Neural cell (in vitro differentiated cells): ENCODE results near the gene DCTN3. TPM values are rescaled to one million over a fixed set of nuclear protein-coding genes. Genes with fewer than 3 reads are reported as not detected.

Experiments used
- H2AFZ ChIP-seq: fragments of 200-600, 300-800 bp; sonication (generic), shearing (Covaris generic); 2 replicates; pipeline ENCODE4 v1.6.0; 2014; ENCODE audit warnings: low read depth, mild to moderate bottlenecking, antibody characterized with exemption, low read length, moderate library complexity
- H3F3A ChIP-seq: fragments of 200-600 bp; shearing (Covaris generic); 2 replicates; pipeline ENCODE4 v1.6.1; 2016; ENCODE audit warnings: mild to moderate bottlenecking, moderate library complexity, mixed read lengths, antibody characterized with exemption, low read length; ENCODE audit not compliant: insufficient read depth, poor library complexity, severe bottlenecking
- H3K27ac ChIP-seq: fragments of 200-600, 300-800 bp; sonication (generic), shearing (Covaris generic); 2 replicates; pipeline ENCODE4 v1.5.1; 2014; ENCODE audit warnings: mild to moderate bottlenecking, low read length, moderate library complexity
- H3K27me3 ChIP-seq: fragments of 300-800, 200-600 bp; sonication (generic), shearing (Covaris generic); 2 replicates; pipeline ENCODE4 v1.6.0; 2014; ENCODE audit warnings: mild to moderate bottlenecking, low read depth, low read length, moderate library complexity; ENCODE audit not compliant: insufficient read depth
- H3K36me3 ChIP-seq: fragments of 300-800, 200-600 bp; sonication (generic), shearing (Covaris generic); 2 replicates; pipeline ENCODE4 v1.5.1; 2014; ENCODE audit warnings: mild to moderate bottlenecking, antibody characterized with exemption, low read length, moderate library complexity; ENCODE audit not compliant: insufficient read depth
- H3K4me2 ChIP-seq: fragments of 300-800, 200-600 bp; sonication (generic), shearing (Covaris generic); 2 replicates; pipeline ENCODE4 v1.6.0; 2014; ENCODE audit warnings: mild to moderate bottlenecking, low read length
- H3K4me3 ChIP-seq: fragments of 300-800, 200-600 bp; sonication (generic), shearing (Covaris generic); 2 replicates; pipeline ENCODE4 v1.5.1; 2014; ENCODE audit warnings: mild to moderate bottlenecking, low read length, moderate library complexity
- H3K79me2 ChIP-seq: fragments of 200-600 bp; shearing (Covaris generic); replicated peaks from 2 replicates; pipeline ENCODE4 v1.6.0; 2014; ENCODE audit warnings: mild to moderate bottlenecking, low read length, moderate library complexity; ENCODE audit not compliant: insufficient read depth
- H3K9ac ChIP-seq: fragments of 300-800, 200-600 bp; sonication (generic), shearing (Covaris generic); 2 replicates; pipeline ENCODE4 v1.6.1; 2016; ENCODE audit warnings: mild to moderate bottlenecking, low read length, mixed read lengths
- H3K9me2 ChIP-seq: fragments of 200-600 bp; shearing (Covaris generic); 2 replicates; pipeline ENCODE4 v1.6.1; 2016; ENCODE audit warnings: mild to moderate bottlenecking, low read length, mixed read lengths; ENCODE audit not compliant: insufficient read depth
- H3K9me3 ChIP-seq: fragments of 200-600, 300-800 bp; sonication (generic), shearing (Covaris generic); 2 replicates; pipeline ENCODE4 v1.6.1; 2016; ENCODE audit warnings: mild to moderate bottlenecking, mixed run types, low read length, moderate library complexity, mixed read lengths
- H4K20me1 ChIP-seq: fragments of 200-600 bp; shearing (Covaris generic); 2 replicates; pipeline ENCODE4 v1.6.1; 2016; ENCODE audit warnings: mild to moderate bottlenecking, mixed run types; ENCODE audit not compliant: insufficient read depth
- CTCF ChIP-seq: fragments of 450-650 bp; IDR thresholded peaks from 2 replicates; pipeline ENCODE4 v1.5.1; 2014; ENCODE audit warnings: antibody characterized with exemption, mild to moderate bottlenecking, moderate library complexity; ENCODE audit not compliant: poor library complexity, severe bottlenecking
- EP300 ChIP-seq: fragments of 450-650 bp; conservative IDR thresholded peaks from 2 replicates; pipeline ENCODE4 v1.6.1; 2014; ENCODE audit warnings: antibody characterized with exemption, mild to moderate bottlenecking, moderate library complexity; ENCODE audit not compliant: poor library complexity, severe bottlenecking
- EZH2 ChIP-seq: fragments of 200-600, 300-800 bp; shearing (Covaris generic), sonication (generic); IDR thresholded peaks from 2 replicates; pipeline ENCODE4 v1.6.1; 2014; ENCODE audit warnings: antibody characterized with exemption, low read length, borderline replicate concordance, mild to moderate bottlenecking; ENCODE audit not compliant: insufficient read depth, poor library complexity, severe bottlenecking
- MXI1 ChIP-seq: fragments of 450-650 bp; conservative IDR thresholded peaks from 2 replicates; pipeline ENCODE4 v1.6.1; 2014; ENCODE audit warnings: antibody characterized with exemption, mild to moderate bottlenecking; ENCODE audit not compliant: poor library complexity, severe bottlenecking
- POLR2AphosphoS5 ChIP-seq: IDR thresholded peaks from 2 replicates; pipeline ENCODE4 v1.6.1; 2012
- RAD21 ChIP-seq: fragments of 450-650 bp; conservative IDR thresholded peaks from 2 replicates; pipeline ENCODE4 v1.6.1; 2014; ENCODE audit warnings: antibody characterized with exemption, mild to moderate bottlenecking, moderate library complexity
- REST ChIP-seq: IDR thresholded peaks from 2 replicates; pipeline ENCODE4 v1.6.1; 2012; ENCODE audit warnings: borderline replicate concordance
- SMC3 ChIP-seq: fragments of 450-650 bp; conservative IDR thresholded peaks from 2 replicates; pipeline ENCODE4 v1.6.1; 2014; ENCODE audit warnings: antibody characterized with exemption, mild to moderate bottlenecking, moderate library complexity; ENCODE audit not compliant: poor library complexity
- TAF1 ChIP-seq: IDR thresholded peaks from 2 replicates; pipeline ENCODE4 v1.6.1; 2012; ENCODE audit warnings: low read depth
- polyA plus RNA-seq: library from polyadenylated mRNA; depleted of rRNA; stranded (reverse); fragments of >200 nt; gene quantifications from 2 replicates; pipeline ENCODE4 v1.2.3, GENCODE V29; 2014

DCTN3 gene
- polyA plus RNA-seq, 1 donor from 2014 or later: 380 TPM

- peaks cover 8% of the 10 kb centered on the region for H3K36me3 ChIP-seq
- peak overlapping the region; percentile 3 for H3K9ac ChIP-seq
- no peak overlapping the region for H3K4me3 ChIP-seq
- no peaks in the 10 kb centered on the region for H3F3A ChIP-seq
- H3K9me3 ChIP-seq: no peaks in the 10 kb centered on the region
- TF ChIP-seq POLR2AphosphoS5 (no peak), EZH2 (no peak), SMC3 (no peak), EP300 (no peak), TAF1 (no peak), MXI1 (no peak), REST (no peak), CTCF (no peak), RAD21 (no peak)
- H3K4me2 ChIP-seq: no peak overlapping the region
- no peak overlapping the region for H3K27ac ChIP-seq
- peaks cover 6% of the 10 kb centered on the region for H3K79me2 ChIP-seq
- H4K20me1 ChIP-seq: no peaks in the 10 kb centered on the region
- H3K9me2 ChIP-seq: no peaks in the 10 kb centered on the region
- H3K27me3 ChIP-seq: no peaks in the 10 kb centered on the region
- H2AFZ ChIP-seq: no peak overlapping the region
These were observed 54.0 kb downstream of the DCTN3 start for GRCh38 chr9:34566322-34566721.

GRCh38 chr9:34565856-34566255 lies 54.4 kb downstream of the DCTN3 start:
- Histone ChIP-seq H4K20me1 (no peaks in the 10 kb centered on the region), H3K27me3 (no peaks in the 10 kb centered on the region), H2AFZ (no peak overlapping the region), H3K9me3 (no peaks in the 10 kb centered on the region), H3K79me2 (peaks cover 6% of the 10 kb centered on the region), H3K36me3 (peaks cover 8% of the 10 kb centered on the region), H3F3A (no peaks in the 10 kb centered on the region), H3K4me2 (no peak overlapping the region), H3K27ac (no peak overlapping the region), H3K4me3 (no peak overlapping the region), H3K9ac (peak overlapping the region; percentile 3), H3K9me2 (no peaks in the 10 kb centered on the region)
- TF ChIP-seq RAD21 (no peak), EZH2 (no peak), TAF1 (no peak)

- H3K9me3 ChIP-seq: no peaks in the 10 kb centered on the region
- H3K27me3 ChIP-seq: no peaks in the 10 kb centered on the region
- H3K9ac ChIP-seq: no peak overlapping the region
- no peaks in the 10 kb centered on the region for H3F3A ChIP-seq
- H4K20me1 ChIP-seq: no peaks in the 10 kb centered on the region
- TF ChIP-seq EZH2 (no peak), MXI1 (no peak), SMC3 (no peak), RAD21 (no peak), TAF1 (no peak), POLR2AphosphoS5 (no peak), REST (no peak), CTCF (no peak), EP300 (no peak)
- H3K36me3 ChIP-seq: peaks cover 8% of the 10 kb centered on the region
- H3K4me2 ChIP-seq: no peak overlapping the region
- no peak overlapping the region for H3K4me3 ChIP-seq
- H3K9me2 ChIP-seq: no peaks in the 10 kb centered on the region
- H3K79me2 ChIP-seq: peaks cover 4% of the 10 kb centered on the region
- H3K27ac ChIP-seq: no peak overlapping the region
- H2AFZ ChIP-seq: no peak overlapping the region
These were observed 55.7 kb downstream of the DCTN3 start for GRCh38 chr9:34564617-34565016.
